Loucy (cell line): ENCODE results near the gene MTMR4.

Source experiments
- CTCF ChIP-seq: fragments of 200-600 bp; sonication (generic); conservative IDR thresholded peaks from 2 replicates; pipeline ENCODE4 v1.5.1; 2014; ENCODE audit warnings: mild to moderate bottlenecking, antibody characterized with exemption, low read length
- EZH2phosphoT487 ChIP-seq: fragments of 200-600 bp; IDR thresholded peaks from 2 replicates; pipeline ENCODE4 v1.6.1; 2018; ENCODE audit warnings: antibody characterized with exemption, mild to moderate bottlenecking, moderate library complexity, borderline replicate concordance

DNA sequence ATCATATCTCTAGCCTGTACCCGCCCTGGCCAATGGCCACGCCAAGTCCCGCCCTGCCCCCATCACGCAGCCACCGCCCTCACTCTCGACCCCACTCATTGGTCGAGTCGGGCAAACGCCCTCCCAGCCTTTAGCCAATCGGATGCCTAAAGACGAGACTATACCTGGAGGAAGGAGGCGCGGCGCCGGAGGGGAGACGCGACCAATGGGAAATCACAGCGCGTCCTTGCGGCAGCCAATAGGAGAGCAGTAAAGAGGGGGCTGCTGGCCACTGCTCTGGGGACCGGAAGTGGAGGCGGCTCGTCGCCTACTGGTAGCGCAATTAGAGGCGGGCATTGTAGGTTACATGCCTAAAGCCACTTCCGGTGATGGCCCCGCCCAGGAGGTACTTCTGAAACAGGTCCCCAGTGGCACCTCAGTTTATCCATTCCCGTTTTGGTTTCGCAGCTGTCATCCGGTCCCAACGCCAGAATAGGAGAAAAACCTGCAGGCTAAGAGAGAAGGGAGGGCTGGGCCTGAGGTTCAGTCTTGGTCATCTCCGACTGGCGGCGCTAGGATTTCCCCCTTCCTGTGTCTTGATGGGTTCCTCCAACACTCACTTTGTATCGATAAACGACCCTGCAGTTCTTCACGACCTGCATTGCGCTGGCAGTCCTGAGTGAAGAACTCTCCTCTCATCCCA, 3.6 kb upstream of the MTMR4 start:
- TF ChIP-seq CTCF, result no peak
- TF ChIP-seq EZH2phosphoT487, result no peak
